ENCODE data around the gene POLR3C.

Gene POLR3C

GRCh38 chr1:145823565-145824498 is at the start of gene POLR3C, which contains the start of gene RNF115:
Gene POLR3C (plus strand): TSS chr1:145824200. CDS start chr1:145825777, 1,577 bp downstream.
Gene RNF115 (minus strand): TSS chr1:145824095. CDS start chr1:145823873, 222 bp downstream.
- TF ChIP-seq POLR2A (IDR thresholded peaks at IDR 0.05; ENCODE audit: extremely low read depth, insufficient read length) (peak; percentile 79), MAX (IDR thresholded peaks at IDR 0.05; ENCODE audit: low read depth, low read length) (peak; percentile 82), MYC (IDR thresholded peaks at IDR 0.05; ENCODE audit: low read depth, low read length) (peak; percentile 94), CTCF (IDR thresholded peaks at IDR 0.05; ENCODE audit: low read depth, low read length) (no peak)
- peak within 1 kb of the TSS; percentile 99 for H3K4me3 ChIP-seq (ENCODE audit: low read depth, low read length)
- DNase-seq (ENCODE audit: low read depth): peak; percentile 95

- no peak for DNase-seq (ENCODE audit: low read depth)
- TF ChIP-seq POLR2A (IDR thresholded peaks at IDR 0.05; ENCODE audit: extremely low read depth, insufficient read length) (no peak), MYC (IDR thresholded peaks at IDR 0.05; ENCODE audit: low read depth, low read length) (no peak), MAX (IDR thresholded peaks at IDR 0.05; ENCODE audit: low read depth, low read length) (no peak), CTCF (IDR thresholded peaks at IDR 0.05; ENCODE audit: low read depth, low read length) (no peak)
- H3K4me3 ChIP-seq (ENCODE audit: low read depth, low read length): no peak overlapping the region
Observed at GRCh38 chr1:145777357-145778145, 46.4 kb upstream of the POLR3C start.

GRCh38 chr1:145778146-145778540 is 45.9 kb upstream of the POLR3C start:
- no peak for DNase-seq (ENCODE audit: low read depth)
- no peak for TF ChIP-seq CTCF (IDR thresholded peaks at IDR 0.05; ENCODE audit: low read depth, low read length)
- no peak for TF ChIP-seq MYC (IDR thresholded peaks at IDR 0.05; ENCODE audit: low read depth, low read length)
- no peak for TF ChIP-seq POLR2A (IDR thresholded peaks at IDR 0.05; ENCODE audit: extremely low read depth, insufficient read length)
- no peak for TF ChIP-seq MAX (IDR thresholded peaks at IDR 0.05; ENCODE audit: low read depth, low read length)
- H3K4me3 ChIP-seq (ENCODE audit: low read depth, low read length): no peak overlapping the region

GRCh38 chr1:145782272-145783099 is 41.5 kb upstream of the POLR3C start:
- TF ChIP-seq MYC (IDR thresholded peaks at IDR 0.05; ENCODE audit: low read depth, low read length): no peak
- TF ChIP-seq CTCF (IDR thresholded peaks at IDR 0.05; ENCODE audit: low read depth, low read length): no peak
- TF ChIP-seq MAX (IDR thresholded peaks at IDR 0.05; ENCODE audit: low read depth, low read length): no peak
- TF ChIP-seq POLR2A (IDR thresholded peaks at IDR 0.05; ENCODE audit: extremely low read depth, insufficient read length): no peak
- DNase-seq (ENCODE audit: low read depth): no peak
- H3K4me3 ChIP-seq (ENCODE audit: low read depth, low read length): no peak overlapping the region

- TF ChIP-seq MYC (IDR thresholded peaks at IDR 0.05; ENCODE audit: low read depth, low read length) (no peak), MAX (IDR thresholded peaks at IDR 0.05; ENCODE audit: low read depth, low read length) (no peak), CTCF (IDR thresholded peaks at IDR 0.05; ENCODE audit: low read depth, low read length) (no peak), POLR2A (IDR thresholded peaks at IDR 0.05; ENCODE audit: extremely low read depth, insufficient read length) (no peak)
- DNase-seq (ENCODE audit: low read depth): no peak
- no peak overlapping the region for H3K4me3 ChIP-seq (ENCODE audit: low read depth, low read length)
Observed at GRCh38 chr1:145784409-145784808, 39.6 kb upstream of the POLR3C start.

All from NB4 (cell line).